Sigmoid colon (tissue), 7 donors: ENCODE results near the gene ATG13. TPM values are rescaled to one million over a fixed set of nuclear protein-coding genes. Genes with fewer than 3 reads are reported as not detected.
A peak's percentile ranks its signal among the peaks of the same experiment; 100 is the strongest.

Experiments
- DNase-seq: peaks from one replicate; pipeline ENCODE4 v3.0.0-alpha.2; 2019
- H3K27ac ChIP-seq, 4 donors: fragments of 200-600 bp; sonication (generic); one replicate each; pipeline ENCODE4 v1.5.1; 2016 to 2019; ENCODE audit warnings: mild to moderate bottlenecking in 1 of 4
- H3K27me3 ChIP-seq, 3 donors: fragments of 200-600 bp; sonication (generic); one replicate each; pipeline ENCODE4 v1.5.1; 2019; ENCODE audit warnings: mild to moderate bottlenecking in 1 of 3
- H3K36me3 ChIP-seq, 4 donors: fragments of 200-600 bp; sonication (generic); one replicate each; pipeline ENCODE4 v1.5.1; 2016 to 2019
- H3K4me1 ChIP-seq, 4 donors: fragments of 200-600 bp; sonication (generic); one replicate each; pipeline ENCODE4 v1.5.1; 2017 to 2019
- H3K4me3 ChIP-seq, 4 donors: fragments of 200-600 bp; sonication (generic); one replicate each; pipeline ENCODE4 v1.5.1; 2017 to 2019; ENCODE audit warnings: mild to moderate bottlenecking in 2 of 4, moderate library complexity in 1 of 4
- H3K9me3 ChIP-seq, 4 donors: fragments of 200-600 bp in 3 of 4; sonication (generic) in 3 of 4; one replicate each; pipeline versions ENCODE4 v1.5.1 to v1.6.1; 2013 to 2019
- EP300 ChIP-seq, 4 donors: sonication (generic); formaldehyde crosslinking; IDR thresholded peaks; one replicate each; pipeline ENCODE4 v1.6.1; 2017; ENCODE audit warnings: antibody characterized with exemption in 4 of 4
- POLR2A ChIP-seq, 2 donors: fragments of 450-650 bp; IDR thresholded peaks; one replicate each; pipeline ENCODE4 v1.6.1; 2016; ENCODE audit warnings: antibody characterized with exemption in 2 of 2, mild to moderate bottlenecking in 2 of 2, moderate library complexity in 2 of 2
- POLR2AphosphoS5 ChIP-seq, 4 donors: sonication (generic); formaldehyde crosslinking; IDR thresholded peaks; one replicate each; pipeline ENCODE4 v1.6.1; 2017; ENCODE audit warnings: antibody characterized with exemption in 4 of 4
- WGBS, 2 donors: extraction: QIAGEN DNeasy Blood & Tissue Kit; methylation state at CpG; one replicate each; pipeline ENCODE4 v1.1.7; 2013; 5-methylcytosine and 5-hydroxymethylcytosine counted together
- intact Hi-C: fragments of 100-400 bp; cut with DNase I; formaldehyde crosslinking; loops from one replicate; pipeline ENCODE4 v1.15.1; 2023
- polyA plus RNA-seq, 3 donors: library from polyadenylated mRNA; stranded (reverse); fragments of 200-250 nt; gene quantifications; one replicate each; pipeline ENCODE4 v1.2.3, GENCODE V29; 2013
- total RNA-seq, 4 donors: library from RNA; depleted of rRNA; stranded (reverse); fragments of >200 nt; gene quantifications; one replicate each; pipeline ENCODE4 v1.1.0, GENCODE V29; 2016
- TF ChIP-seq, protein P1 (sequence below), 4 experiments: fragments of 450-650 bp in 3 of 4; fragments of 200-600 bp in 1 of 4; IDR thresholded peaks; one replicate each; pipeline ENCODE4 v1.5.1; 2016 to 2019; ENCODE audit warnings: antibody characterized with exemption in 4 of 4, mild to moderate bottlenecking in 3 of 4, moderate library complexity in 2 of 4
- donor health status: healthy with polysubstance abuse.
- donor health status: Bipolar disorder and iron deficiency.
- donor health status: healthy.

Gene ATG13
- total and polyA plus RNA-seq, 7 donors = 27.6 to 96.4 (median 48.5) TPM

- Histone ChIP-seq H3K4me1 (peaks cover 0 to 48% (median 35%) of the 10 kb centered on the region in 4 donors), H3K36me3 (no peaks in the 10 kb centered on the region), H3K27me3 (no peaks in the 10 kb centered on the region), H3K4me3 (peak overlapping the region; percentile 85 to 99 (median 94)), H3K27ac (peak overlapping the region; percentile 83 to 88 (median 86)), H3K9me3 (no peaks in the 10 kb centered on the region)
- 49 to 51% methylated on average over 3 of the region's 3 CpGs for WGBS, 2 donors
- DNase-seq = no peak
- no peak for TF ChIP-seq POLR2AphosphoS5 (IDR thresholded peaks at IDR 0.05)
- TF ChIP-seq EP300 (IDR thresholded peaks at IDR 0.05) = no peak
- TF ChIP-seq POLR2A (IDR thresholded peaks at IDR 0.05) = no peak
- TF ChIP-seq, protein P1, sequence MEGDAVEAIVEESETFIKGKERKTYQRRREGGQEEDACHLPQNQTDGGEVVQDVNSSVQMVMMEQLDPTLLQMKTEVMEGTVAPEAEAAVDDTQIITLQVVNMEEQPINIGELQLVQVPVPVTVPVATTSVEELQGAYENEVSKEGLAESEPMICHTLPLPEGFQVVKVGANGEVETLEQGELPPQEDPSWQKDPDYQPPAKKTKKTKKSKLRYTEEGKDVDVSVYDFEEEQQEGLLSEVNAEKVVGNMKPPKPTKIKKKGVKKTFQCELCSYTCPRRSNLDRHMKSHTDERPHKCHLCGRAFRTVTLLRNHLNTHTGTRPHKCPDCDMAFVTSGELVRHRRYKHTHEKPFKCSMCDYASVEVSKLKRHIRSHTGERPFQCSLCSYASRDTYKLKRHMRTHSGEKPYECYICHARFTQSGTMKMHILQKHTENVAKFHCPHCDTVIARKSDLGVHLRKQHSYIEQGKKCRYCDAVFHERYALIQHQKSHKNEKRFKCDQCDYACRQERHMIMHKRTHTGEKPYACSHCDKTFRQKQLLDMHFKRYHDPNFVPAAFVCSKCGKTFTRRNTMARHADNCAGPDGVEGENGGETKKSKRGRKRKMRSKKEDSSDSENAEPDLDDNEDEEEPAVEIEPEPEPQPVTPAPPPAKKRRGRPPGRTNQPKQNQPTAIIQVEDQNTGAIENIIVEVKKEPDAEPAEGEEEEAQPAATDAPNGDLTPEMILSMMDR (IDR thresholded peaks at IDR 0.05) = no peak
- intact Hi-C loops = no loop called here
Observed at GRCh38 chr11:46594374-46594700, 23.0 kb upstream of the ATG13 start.

- H3K4me1 ChIP-seq = peaks cover 0 to 43% (median 33%) of the 10 kb centered on the region in 4 donors
- no peak overlapping the region for H3K4me3 ChIP-seq
- no peaks in the 10 kb centered on the region for H3K36me3 ChIP-seq
- H3K27me3 ChIP-seq = no peaks in the 10 kb centered on the region
- intact Hi-C loops = no loop called here
- peak overlapping the region in 2 of 4 donors; percentile 83 to 87 for H3K27ac ChIP-seq
- no peak for DNase-seq
- WGBS, 2 donors = 95 to 96% methylated on average over 10 of the region's 10 CpGs
- H3K9me3 ChIP-seq = no peaks in the 10 kb centered on the region
- TF ChIP-seq POLR2AphosphoS5 (IDR thresholded peaks at IDR 0.05) = no peak
- TF ChIP-seq EP300 (IDR thresholded peaks at IDR 0.05) = no peak
- TF ChIP-seq, protein P1 (IDR thresholded peaks at IDR 0.05) = no peak
- TF ChIP-seq POLR2A (IDR thresholded peaks at IDR 0.05) = no peak
Observed at GRCh38 chr11:46594785-46595184, 22.6 kb upstream of the ATG13 start.

DNA sequence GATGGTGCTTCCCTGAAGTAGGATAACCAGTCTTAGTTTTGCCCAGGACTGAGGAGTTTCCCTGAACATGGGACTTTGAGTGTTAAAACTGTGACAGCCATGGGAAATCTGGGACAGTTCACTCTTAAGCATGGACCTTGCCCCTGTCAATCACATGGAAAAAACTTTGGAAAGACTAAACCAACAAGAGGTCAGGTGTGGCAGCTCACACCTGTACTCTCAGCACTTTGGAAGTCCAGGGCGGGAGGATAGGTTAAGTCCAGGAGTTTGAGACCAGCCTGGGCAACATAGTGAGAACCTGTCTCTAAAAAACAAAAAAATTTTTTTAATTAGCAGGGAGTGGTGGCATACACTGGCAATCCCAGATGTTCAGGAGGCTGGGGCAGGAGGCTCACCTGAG lies 20.2 kb upstream of the ATG13 start:
- Histone ChIP-seq H3K4me1 (peaks cover 0 to 21% (median 14%) of the 10 kb centered on the region in 4 donors), H3K27ac (no peak overlapping the region), H3K36me3 (no peaks in the 10 kb centered on the region), H3K27me3 (no peaks in the 10 kb centered on the region), H3K4me3 (no peak overlapping the region), H3K9me3 (no peaks in the 10 kb centered on the region)
- TF ChIP-seq EP300 (IDR thresholded peaks at IDR 0.05) (no peak), POLR2AphosphoS5 (IDR thresholded peaks at IDR 0.05) (no peak), POLR2A (IDR thresholded peaks at IDR 0.05) (no peak)
- TF ChIP-seq, protein P1 (IDR thresholded peaks at IDR 0.05) = no peak
- intact Hi-C loops = no loop called here
- no peak for DNase-seq
- WGBS, 2 donors = 17 to 72% methylated on average over 1 of the region's 1 CpG

GRCh38 chr11:46597609-46598219 lies 19.6 kb upstream of the ATG13 start:
- Histone ChIP-seq H3K9me3 (no peaks in the 10 kb centered on the region), H3K36me3 (no peaks in the 10 kb centered on the region), H3K4me3 (no peak overlapping the region), H3K27me3 (no peaks in the 10 kb centered on the region), H3K27ac (no peak overlapping the region), H3K4me1 (peaks cover 0 to 15% (median 8%) of the 10 kb centered on the region in 4 donors)
- WGBS, 2 donors = 82 to 91% methylated on average over 6 of the region's 6 CpGs
- intact Hi-C loops = no loop called here
- no peak for DNase-seq
- TF ChIP-seq POLR2A (IDR thresholded peaks at IDR 0.05) = no peak
- TF ChIP-seq POLR2AphosphoS5 (IDR thresholded peaks at IDR 0.05) = no peak
- TF ChIP-seq, protein P1 (IDR thresholded peaks at IDR 0.05) = no peak
- TF ChIP-seq EP300 (IDR thresholded peaks at IDR 0.05) = no peak
